ENCODE measurements around the gene CFAP45.

DNA sequence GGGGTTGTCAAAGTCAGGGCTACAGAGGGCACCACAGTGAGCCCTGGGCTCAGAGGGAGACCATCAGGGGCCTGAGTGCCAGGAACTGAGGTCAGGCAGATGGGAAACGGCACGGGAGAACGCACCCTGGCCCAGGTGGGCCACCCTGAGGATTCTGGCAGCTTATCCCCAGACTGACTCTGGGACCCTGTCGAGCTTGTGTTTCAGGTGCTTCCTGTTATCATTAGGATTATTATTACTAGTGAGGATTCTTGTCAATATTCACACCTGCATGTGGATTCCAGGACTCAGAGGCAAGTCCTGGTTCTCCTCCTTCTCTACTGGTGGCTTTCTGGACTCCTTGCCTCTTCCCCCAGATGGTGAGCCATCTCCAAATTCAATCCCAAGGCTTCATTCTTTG lies 52.7 kb downstream of the CFAP45 start:
- TF ChIP-seq CTCF (IDR thresholded peaks at IDR 0.05): no peak
- TF ChIP-seq POLR2A (IDR thresholded peaks at IDR 0.05): no peak
